Mammary epithelial cell (primary cell): Measurements from ENCODE around the gene THSD7A.

Experiments
- CTCF ChIP-seq, 2 donors: IDR thresholded peaks in 1 of 2; conservative IDR thresholded peaks in 1 of 2; 2 replicates each; pipeline ENCODE4 v1.5.1; 2011 to 2012; ENCODE audit warnings: inconsistent platforms in 2 of 2, low read length in 2 of 2, mild to moderate bottlenecking in 2 of 2, control low read depth in 1 of 2, low read depth in 1 of 2; ENCODE audit not compliant: insufficient read depth in 1 of 2; ENCODE audit errors: extremely low read depth in 1 of 2
- EZH2 ChIP-seq: IDR thresholded peaks from 2 replicates; pipeline ENCODE4 v1.6.1; 2012; ENCODE audit warnings: low read length, inconsistent platforms, borderline replicate concordance

GRCh38 chr7:11751315-11751714, 80.7 kb downstream of the THSD7A start:
- TF ChIP-seq EZH2 = no peak
- no peak for TF ChIP-seq CTCF (conservative IDR thresholded peaks at IDR 0.05 in 1 of 2, IDR thresholded peaks at IDR 0.05 in 1 of 2; ENCODE audit: extremely low read depth in 1 of 2, insufficient read depth in 1 of 2, low read depth in 1 of 2, low read length in 2 of 2)
